DOHH2 (cell line): ENCODE measurements around the gene MRPL48.

Source experiments
- CTCF ChIP-seq: fragments of 200-600 bp; sonication (generic); IDR thresholded peaks from one replicate; pipeline ENCODE4 v1.5.1; 2014; ENCODE audit warnings: antibody characterized with exemption, mild to moderate bottlenecking, low read depth, low read length; ENCODE audit not compliant: poor library complexity, severe bottlenecking
- EZH2phosphoT487 ChIP-seq: fragments of 200-600 bp; sonication (generic); IDR thresholded peaks from 2 replicates; pipeline ENCODE4 v1.6.1; 2017; ENCODE audit warnings: borderline replicate concordance, mild to moderate bottlenecking, antibody characterized with exemption, low read length, moderate library complexity, mixed read lengths

- TF ChIP-seq CTCF = no peak
- no peak for TF ChIP-seq EZH2phosphoT487
Measured at GRCh38 chr11:73913472-73913871, 125.8 kb downstream of the MRPL48 start.
